ENCODE results near the gene TCOF1.

- TF ChIP-seq TAF1 (IDR thresholded peaks at IDR 0.05; ENCODE audit: low read depth, low read length) = peak; percentile 100
- peak; percentile 100 for TF ChIP-seq POLR2A (IDR thresholded peaks at IDR 0.05; ENCODE audit: low read depth, low read length)
- TF ChIP-seq SPI1 (IDR thresholded peaks at IDR 0.05; ENCODE audit: low read depth, low read length) = peak; percentile 96
- peak; percentile 99 for TF ChIP-seq POLR2AphosphoS5 (IDR thresholded peaks at IDR 0.05; ENCODE audit: low read depth, low read length)
Measured at GRCh38 chr5:150412319-150413175, 55.0 kb downstream of the TCOF1 start, which contains the start of gene CD74.

Data from GM12891 (cell line).